GM18517 (cell line): ENCODE results near the gene CBFA2T3.

Experiments
- ATAC-seq: cut with Tn5 transposase; IDR thresholded peaks from one replicate; pipeline ENCODE4 v1.9.1; 2021; ENCODE audit warnings: mild to moderate bottlenecking, moderate library complexity; ENCODE audit not compliant: unreplicated experiment

CBFA2T3 gene

DNA sequence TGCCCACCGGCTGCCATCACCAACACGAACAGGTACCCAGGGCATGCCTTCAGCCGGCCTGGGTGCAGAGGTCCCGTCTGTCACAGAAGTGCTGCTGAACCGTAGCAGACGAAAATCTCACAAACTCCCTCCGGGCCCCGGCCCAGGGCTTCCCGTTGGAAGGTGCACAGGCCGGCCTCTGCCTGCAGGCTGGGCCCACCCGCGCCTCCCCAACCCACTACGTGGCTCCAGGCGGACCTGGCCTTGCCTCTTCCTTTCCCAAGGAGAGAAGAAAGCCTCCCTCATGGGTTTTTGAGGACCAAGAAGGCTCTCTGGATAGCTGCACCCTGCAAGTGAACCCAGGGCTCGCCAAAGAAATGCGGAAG, 65.1 kb downstream of the CBFA2T3 start:
- no peak for ATAC-seq

GRCh38 chr16:88911136-88911945, 65.7 kb downstream of the CBFA2T3 start:
- no peak for ATAC-seq

- no peak for ATAC-seq
These were observed 66.5 kb downstream of the CBFA2T3 start for GRCh38 chr16:88910284-88911135.

GRCh38 chr16:88909431-88910210, 67.4 kb downstream of the CBFA2T3 start:
- no peak for ATAC-seq

- no peak for ATAC-seq
These were observed 68.7 kb downstream of the CBFA2T3 start for GRCh38 chr16:88908307-88908706.

GRCh38 chr16:88907768-88908167, 69.2 kb downstream of the CBFA2T3 start:
- ATAC-seq = no peak

GRCh38 chr16:88906535-88907105, 70.4 kb downstream of the CBFA2T3 start:
- no peak for ATAC-seq

DNA sequence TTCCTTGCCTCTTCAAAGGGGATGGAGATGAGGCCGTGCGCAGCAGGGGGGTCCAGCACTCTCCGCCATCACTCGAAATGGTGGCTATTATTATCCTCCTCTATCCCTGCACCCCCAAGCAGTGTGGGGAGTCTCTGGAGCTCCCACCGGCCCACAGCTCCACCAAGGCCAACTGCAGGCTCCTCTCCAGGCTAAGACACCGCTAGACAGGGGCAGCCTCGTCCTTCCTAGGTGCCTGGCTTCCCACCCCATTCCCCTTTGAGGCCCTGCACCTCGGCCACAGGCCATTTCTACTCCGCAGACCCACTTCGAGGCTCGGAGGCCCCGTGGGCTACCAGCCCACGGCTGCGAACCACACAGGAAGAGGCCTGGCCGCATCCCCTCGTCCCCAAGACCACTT, 71.0 kb downstream of the CBFA2T3 start:
- no peak for ATAC-seq

DNA sequence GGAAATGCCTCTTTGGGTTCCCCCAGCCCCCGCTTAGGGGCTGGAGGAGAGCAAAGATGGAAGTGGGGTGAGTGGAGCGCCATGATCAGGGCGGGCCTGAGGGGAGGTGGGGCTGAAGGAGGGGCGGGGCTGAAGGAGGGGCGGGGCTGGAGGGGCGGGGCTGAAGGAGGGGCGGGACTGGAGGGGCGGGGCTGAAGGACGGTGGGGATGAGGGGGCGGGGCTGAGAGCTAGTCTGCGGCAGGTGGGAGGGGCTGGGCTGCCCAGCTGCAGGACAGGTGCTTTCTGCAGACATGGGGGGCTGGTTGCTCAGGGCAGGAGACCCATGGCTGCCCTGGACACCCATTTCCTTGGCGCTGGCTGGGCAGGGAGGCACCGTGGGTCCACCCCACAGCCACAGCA, 71.4 kb downstream of the CBFA2T3 start:
- no peak for ATAC-seq

GRCh38 chr16:88904676-88905365, 72.2 kb downstream of the CBFA2T3 start:
- no peak for ATAC-seq

DNA sequence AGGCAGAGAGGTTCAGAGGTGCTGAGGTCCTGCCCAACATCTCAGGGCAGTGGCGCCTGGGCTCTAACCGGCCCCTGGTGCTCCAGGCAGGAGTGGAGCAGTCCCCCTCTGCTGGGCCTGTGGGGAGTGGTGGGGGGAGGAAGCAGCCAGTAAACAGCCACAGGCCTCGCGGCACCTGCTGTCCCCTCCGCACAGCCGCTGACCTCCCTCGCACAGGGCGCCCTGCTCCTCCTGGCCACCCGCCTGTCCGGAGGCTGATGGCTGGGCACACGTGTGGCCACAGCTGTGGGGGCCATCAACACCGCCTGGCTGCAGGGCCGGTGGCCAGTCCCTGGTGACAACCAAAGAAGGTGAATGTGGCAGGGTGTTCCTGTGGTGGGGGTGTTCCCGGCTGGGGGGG, 73.7 kb downstream of the CBFA2T3 start:
- ATAC-seq = no peak

DNA sequence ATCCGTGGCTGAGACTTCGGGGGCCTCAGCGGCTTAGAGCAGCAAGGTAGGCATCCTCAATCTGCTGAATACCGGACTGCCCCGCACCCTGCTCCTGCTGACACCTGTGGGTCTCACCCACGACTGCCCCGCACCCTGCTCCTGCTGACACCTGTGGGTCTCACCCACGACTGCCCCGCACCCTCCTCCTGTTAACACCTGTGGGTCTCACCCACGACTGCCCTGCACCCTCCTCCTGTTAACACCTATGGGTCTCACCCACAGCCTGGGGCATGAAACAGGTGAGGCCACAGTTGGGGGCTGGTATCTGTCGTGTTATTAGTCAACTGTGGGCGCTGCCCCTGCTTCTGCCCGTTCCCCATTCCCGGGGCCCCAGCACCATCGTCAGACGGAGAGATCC, 74.3 kb downstream of the CBFA2T3 start:
- ATAC-seq = no peak

DNA sequence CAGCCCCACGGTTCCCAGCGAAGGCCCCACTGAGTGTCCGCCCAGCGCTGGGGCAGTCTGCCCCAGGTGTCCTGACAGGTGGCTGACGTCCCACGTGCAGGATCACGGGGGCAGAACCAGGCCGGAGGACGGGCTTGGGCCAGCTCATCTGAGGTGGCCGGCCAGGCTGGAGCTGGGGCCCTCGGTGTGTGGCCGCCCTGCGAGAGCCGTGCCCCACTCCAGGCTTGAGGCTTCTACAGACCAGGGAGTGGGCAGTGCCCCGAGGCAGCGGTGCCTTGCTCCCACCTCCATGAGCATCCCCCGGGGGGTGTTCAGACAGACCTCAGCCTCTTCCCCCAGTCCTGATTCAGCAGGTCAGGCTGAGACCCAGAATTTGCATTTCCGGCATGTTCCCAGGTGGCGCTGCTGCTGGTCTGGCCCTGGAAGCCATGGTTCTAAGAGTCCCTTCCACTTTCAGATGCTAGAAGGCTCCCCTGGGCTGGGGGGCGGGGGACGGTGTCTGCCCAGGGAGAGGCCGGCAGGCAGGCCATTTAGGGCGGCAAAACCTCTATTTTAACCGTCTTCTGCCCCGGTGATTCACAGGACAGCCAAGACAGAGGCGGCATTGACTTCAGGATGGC, 75.2 kb downstream of the CBFA2T3 start:
- ATAC-seq = no peak

GRCh38 chr16:88900662-88901052, 76.3 kb downstream of the CBFA2T3 start:
- no peak for ATAC-seq

- no peak for ATAC-seq
These were observed 76.9 kb downstream of the CBFA2T3 start for GRCh38 chr16:88899901-88900661.

DNA sequence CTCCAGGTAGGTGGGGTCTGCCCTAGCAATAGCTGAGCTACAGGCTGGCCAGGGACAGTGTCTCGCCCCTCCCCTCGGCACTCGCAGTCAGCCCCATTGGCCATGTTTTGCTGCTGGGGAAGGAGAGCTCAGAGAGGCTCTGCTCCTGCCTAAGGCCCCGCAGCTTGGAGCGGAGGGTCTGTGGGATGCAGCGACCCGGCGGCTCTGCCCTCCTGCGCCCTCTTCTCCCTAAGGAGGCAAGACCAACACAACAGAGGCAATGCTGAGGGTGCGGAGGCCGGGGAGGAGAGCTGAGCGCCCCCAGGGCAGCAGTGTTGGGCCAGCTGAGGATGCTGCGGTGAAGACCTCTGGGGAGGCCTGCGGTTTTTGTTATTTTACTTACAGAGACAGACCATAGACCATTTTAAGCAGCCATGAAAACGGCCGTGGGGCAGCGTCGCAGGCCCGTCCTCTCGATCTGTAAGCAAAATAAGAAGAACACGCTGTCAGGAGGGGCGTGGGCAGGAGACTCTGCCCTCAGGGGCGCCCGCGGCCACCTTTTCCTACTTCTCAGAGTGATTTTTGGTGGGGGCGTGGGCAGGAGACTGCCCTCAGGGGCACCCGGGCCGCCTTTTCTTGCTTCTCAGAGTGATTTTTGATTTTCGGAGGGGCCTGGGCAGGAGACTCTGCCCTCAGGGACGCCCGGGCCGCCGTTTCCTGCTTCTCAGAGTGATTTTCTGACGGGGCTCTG, 79.1 kb downstream of the CBFA2T3 start:
- ATAC-seq = no peak

DNA sequence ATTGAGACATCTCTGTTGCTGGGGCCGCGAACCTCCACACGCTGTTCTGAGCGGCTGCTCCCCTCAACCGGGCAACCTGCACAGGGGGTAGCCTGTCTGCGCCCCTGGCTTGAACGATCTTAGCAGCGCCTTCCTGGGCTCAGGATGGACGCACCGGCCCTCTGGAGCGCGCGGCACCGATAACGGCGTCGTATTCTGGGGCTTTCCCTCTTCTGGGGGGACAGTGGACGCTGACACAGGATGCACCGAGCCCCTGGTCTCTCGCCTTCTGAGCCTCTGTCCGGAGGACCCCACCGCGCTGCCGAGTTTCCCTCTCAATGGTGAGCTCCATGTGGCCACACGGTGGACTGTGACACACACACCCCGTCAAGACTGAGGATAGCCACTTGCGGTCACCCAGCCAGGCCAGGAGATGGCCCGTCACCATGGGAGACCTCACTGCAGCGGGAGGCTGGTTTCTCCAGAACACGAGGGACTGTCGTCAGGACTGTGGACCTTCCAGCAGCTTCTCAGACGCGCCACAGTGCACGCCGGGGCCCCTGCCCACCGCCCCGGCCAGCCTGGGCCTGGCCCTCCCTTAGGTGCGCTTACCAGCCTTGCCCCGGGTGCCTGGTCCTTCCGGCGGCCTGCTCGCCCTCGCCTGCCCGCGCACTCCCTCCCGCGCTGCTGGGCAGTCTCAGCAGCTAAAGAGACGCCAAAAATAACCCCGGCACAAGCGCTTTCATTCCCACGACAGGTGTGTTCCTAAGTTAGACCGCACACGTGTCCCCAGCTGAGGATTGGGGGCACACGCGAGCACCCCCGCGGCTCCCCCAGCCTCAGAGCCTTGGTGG, 80.6 kb downstream of the CBFA2T3 start:
- no peak for ATAC-seq

DNA sequence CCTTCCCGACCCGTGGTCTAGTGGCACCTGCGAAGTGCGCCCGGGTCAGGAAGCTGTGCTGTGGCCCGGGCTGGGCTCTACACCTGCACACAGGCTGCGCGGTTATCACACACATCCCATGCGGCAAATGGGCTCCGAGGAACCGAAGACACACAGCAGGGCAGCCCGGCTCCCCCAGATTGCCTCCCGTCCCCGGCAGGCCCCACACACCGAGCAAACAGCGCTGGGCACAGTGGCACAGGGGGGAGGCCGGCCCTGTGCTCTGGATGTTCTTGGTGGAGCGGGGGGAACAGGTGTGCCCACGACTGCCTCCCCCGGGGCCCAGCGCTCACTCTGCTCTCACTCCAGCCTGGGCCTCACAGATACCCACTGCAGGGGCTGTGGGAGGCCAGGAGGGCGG, 81.7 kb downstream of the CBFA2T3 start:
- ATAC-seq = no peak
